ENCODE measurements around the gene SRXN1.

The SRXN1 gene

GRCh38 chr20:673603-674001 lies 20.6 kb upstream of the SRXN1 start:
- no peak overlapping the region for H3K27ac ChIP-seq (replicated peaks)
- peaks cover 35% of the 10 kb centered on the region for H3K27me3 ChIP-seq (ENCODE audit: insufficient read depth, poor library complexity, severe bottlenecking)
- no peak overlapping the region for H3K4me3 ChIP-seq (replicated peaks; ENCODE audit: insufficient read depth, low read length)
- DNase-seq (ENCODE audit: low read depth in 1 of 2, low spot score in 1 of 2): no peak
- TF ChIP-seq REST (IDR thresholded peaks at IDR 0.05; ENCODE audit: insufficient replicate concordance, low read depth): no peak
- TF ChIP-seq GABPA (IDR thresholded peaks at IDR 0.05; ENCODE audit: low read depth): no peak
- no peak for TF ChIP-seq POLR2AphosphoS5 (IDR thresholded peaks at IDR 0.05; ENCODE audit: low read depth)
- no peak for TF ChIP-seq CTCF (IDR thresholded peaks at IDR 0.05; ENCODE audit: insufficient read depth, low read length)
- no peak for TF ChIP-seq SPI1 (IDR thresholded peaks at IDR 0.05; ENCODE audit: borderline replicate concordance, low read depth)

- H3K27ac ChIP-seq (replicated peaks): no peak overlapping the region
- H3K27me3 ChIP-seq (ENCODE audit: insufficient read depth, poor library complexity, severe bottlenecking): peaks cover 35% of the 10 kb centered on the region
- no peak for TF ChIP-seq SPI1 (IDR thresholded peaks at IDR 0.05; ENCODE audit: borderline replicate concordance, low read depth)
- no peak for TF ChIP-seq GABPA (IDR thresholded peaks at IDR 0.05; ENCODE audit: low read depth)
- TF ChIP-seq REST (IDR thresholded peaks at IDR 0.05; ENCODE audit: insufficient replicate concordance, low read depth): no peak
- no peak for TF ChIP-seq CTCF (IDR thresholded peaks at IDR 0.05; ENCODE audit: insufficient read depth, low read length)
- no peak for TF ChIP-seq POLR2AphosphoS5 (IDR thresholded peaks at IDR 0.05; ENCODE audit: low read depth)
- no peak overlapping the region for H3K4me3 ChIP-seq (replicated peaks; ENCODE audit: insufficient read depth, low read length)
- DNase-seq (ENCODE audit: low read depth in 1 of 2, low spot score in 1 of 2): no peak
These were observed 20.1 kb upstream of the SRXN1 start for GRCh38 chr20:672963-673602.

GRCh38 chr20:671252-672030 lies 18.4 kb upstream of the SRXN1 start:
- TF ChIP-seq SPI1 (IDR thresholded peaks at IDR 0.05; ENCODE audit: borderline replicate concordance, low read depth): peak; percentile 70
- no peak; the same call in 1 of the 2 replicates for TF ChIP-seq POLR2AphosphoS5 (IDR thresholded peaks at IDR 0.05; ENCODE audit: low read depth)
- Histone ChIP-seq H3K4me3 (replicated peaks; ENCODE audit: insufficient read depth, low read length) (no peak overlapping the region), H3K27ac (replicated peaks) (no peak overlapping the region), H3K27me3 (ENCODE audit: insufficient read depth, poor library complexity, severe bottlenecking) (peaks cover 32% of the 10 kb centered on the region)
- DNase-seq (ENCODE audit: low read depth in 1 of 2, low spot score in 1 of 2): peak in 1 of 2 experiments; percentile 28

GRCh38 chr20:669573-669972 lies 16.6 kb upstream of the SRXN1 start:
- H3K4me3 ChIP-seq (replicated peaks; ENCODE audit: insufficient read depth, low read length): no peak overlapping the region
- peaks cover 29% of the 10 kb centered on the region for H3K27me3 ChIP-seq (ENCODE audit: insufficient read depth, poor library complexity, severe bottlenecking)
- TF ChIP-seq CTCF (IDR thresholded peaks at IDR 0.05; ENCODE audit: insufficient read depth, low read length): no peak
- TF ChIP-seq GABPA (IDR thresholded peaks at IDR 0.05; ENCODE audit: low read depth): no peak
- TF ChIP-seq SPI1 (IDR thresholded peaks at IDR 0.05; ENCODE audit: borderline replicate concordance, low read depth): no peak
- TF ChIP-seq REST (IDR thresholded peaks at IDR 0.05; ENCODE audit: insufficient replicate concordance, low read depth): no peak
- no peak for TF ChIP-seq POLR2AphosphoS5 (IDR thresholded peaks at IDR 0.05; ENCODE audit: low read depth)
- DNase-seq (ENCODE audit: low read depth in 1 of 2, low spot score in 1 of 2): no peak
- H3K27ac ChIP-seq (replicated peaks): no peak overlapping the region
